BLaER1 (cell line): ENCODE data around the gene TPRG1L.
A peak's percentile ranks its signal among the peaks of the same experiment; 100 is the strongest.

Experiments
- H3K27ac ChIP-seq: shearing (Covaris generic); formaldehyde crosslinking; 2 replicates; pipeline ENCODE4 v1.8.1; 2022
- H3K27me3 ChIP-seq: shearing (Covaris generic); formaldehyde crosslinking; 2 replicates; pipeline ENCODE4 v1.8.1; 2022
- H3K36me3 ChIP-seq: shearing (Covaris generic); formaldehyde crosslinking; 2 replicates; pipeline ENCODE4 v1.8.1; 2022
- H3K4me1 ChIP-seq: shearing (Covaris generic); formaldehyde crosslinking; 2 replicates; pipeline ENCODE4 v1.8.1; 2022
- H3K4me2 ChIP-seq: shearing (Covaris generic); formaldehyde crosslinking; 2 replicates; pipeline ENCODE4 v1.8.1; 2022
- H3K4me3 ChIP-seq: shearing (Covaris generic); formaldehyde crosslinking; 2 replicates; pipeline ENCODE4 v1.8.1; 2022
- H3K9ac ChIP-seq: shearing (Covaris generic); formaldehyde crosslinking; 2 replicates; pipeline ENCODE4 v1.8.1; 2022
- H3K9me3 ChIP-seq: shearing (Covaris generic); formaldehyde crosslinking; 2 replicates; pipeline ENCODE4 v1.8.1; 2022
- H4K20me1 ChIP-seq: shearing (Covaris generic); formaldehyde crosslinking; 2 replicates; pipeline ENCODE4 v1.8.1; 2022
- Cebpa-rat ChIP-seq: shearing (Covaris generic); IDR thresholded peaks from 2 replicates; pipeline ENCODE4 v1.8.1; 2022

TPRG1L gene

GRCh38 chr1:3590951-3591865, 33.6 kb upstream of the TPRG1L start:
- Histone ChIP-seq H3K9me3 (no peaks in the 10 kb centered on the region; the same call in 1 of the 2 replicates), H3K9ac (no peak overlapping the region), H4K20me1 (peaks cover 80% of the 10 kb centered on the region), H3K4me2 (peak overlapping the region; percentile 94), H3K27me3 (no peaks in the 10 kb centered on the region), H3K4me1 (peaks cover 62% of the 10 kb centered on the region), H3K36me3 (peaks cover 39% of the 10 kb centered on the region), H3K4me3 (no peak overlapping the region), H3K27ac (no peak overlapping the region)
- TF ChIP-seq Cebpa-rat: no peak

DNA sequence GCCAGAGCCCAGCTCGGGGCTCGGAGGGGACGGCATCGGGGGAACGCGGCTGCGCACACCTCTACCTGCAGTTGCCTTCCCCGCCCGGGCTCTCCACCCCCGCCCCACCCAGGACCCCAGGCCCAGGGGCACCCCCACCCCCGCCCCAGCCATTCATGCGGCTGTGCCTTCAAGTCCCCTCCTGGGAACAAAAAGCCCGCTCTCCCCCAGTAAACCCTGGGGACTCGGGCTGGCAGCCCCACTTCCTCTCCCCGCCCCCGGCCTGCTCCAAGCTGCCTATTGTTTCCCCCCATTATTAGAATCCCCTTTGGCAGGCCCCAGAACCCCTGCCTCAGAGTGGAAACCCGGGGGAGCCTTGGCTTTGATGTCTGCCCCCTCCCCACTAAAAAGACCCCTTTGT, 31.5 kb upstream of the TPRG1L start:
- H3K4me2 ChIP-seq: peak overlapping the region; percentile 94
- peak overlapping the region; percentile 71 for H3K27ac ChIP-seq
- H3K9me3 ChIP-seq: no peaks in the 10 kb centered on the region
- no peak for TF ChIP-seq Cebpa-rat
- no peaks in the 10 kb centered on the region for H3K27me3 ChIP-seq
- H3K4me1 ChIP-seq: peaks cover 82% of the 10 kb centered on the region
- H3K36me3 ChIP-seq: peaks cover 32% of the 10 kb centered on the region
- peaks cover 82% of the 10 kb centered on the region for H4K20me1 ChIP-seq
- H3K9ac ChIP-seq: no peak overlapping the region; the same call in 1 of the 2 replicates
- peak overlapping the region; percentile 41 for H3K4me3 ChIP-seq

DNA sequence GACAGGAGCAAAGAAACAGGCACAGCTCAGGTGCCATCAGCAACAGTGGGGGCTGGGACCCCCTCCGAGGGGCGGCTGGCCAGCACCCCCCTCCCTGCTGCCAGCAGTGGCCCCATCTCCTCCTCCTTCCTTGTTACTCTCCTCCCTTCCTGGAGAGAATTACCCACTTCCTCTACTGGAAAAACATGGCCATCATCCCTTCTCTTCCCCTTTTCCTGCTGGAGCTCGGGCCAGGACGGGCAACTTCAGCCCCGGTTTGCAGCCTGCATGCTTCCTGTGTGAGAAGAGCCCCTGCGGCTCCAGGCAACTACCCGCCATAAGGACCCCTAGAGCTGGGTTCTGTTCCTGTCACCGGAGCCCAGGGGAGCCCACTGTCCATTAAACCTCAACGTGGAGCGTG, 31.1 kb upstream of the TPRG1L start:
- Histone ChIP-seq H3K36me3 (peaks cover 32% of the 10 kb centered on the region), H3K4me1 (peaks cover 86% of the 10 kb centered on the region), H3K4me2 (peak overlapping the region; percentile 94), H3K9ac (no peak overlapping the region; the same call in 1 of the 2 replicates), H3K9me3 (no peaks in the 10 kb centered on the region), H3K4me3 (peak overlapping the region; percentile 41), H4K20me1 (peaks cover 83% of the 10 kb centered on the region), H3K27ac (peak overlapping the region; percentile 71), H3K27me3 (no peaks in the 10 kb centered on the region)
- no peak for TF ChIP-seq Cebpa-rat

GRCh38 chr1:3594706-3595377, 30.0 kb upstream of the TPRG1L start:
- Histone ChIP-seq H3K9ac (no peak overlapping the region), H3K36me3 (peaks cover 23% of the 10 kb centered on the region), H3K4me2 (peak overlapping the region; percentile 94), H3K27me3 (no peaks in the 10 kb centered on the region), H3K4me3 (no peak overlapping the region), H3K27ac (no peak overlapping the region), H3K9me3 (no peaks in the 10 kb centered on the region), H4K20me1 (peaks cover 83% of the 10 kb centered on the region), H3K4me1 (peaks cover 97% of the 10 kb centered on the region)
- TF ChIP-seq Cebpa-rat: no peak

GRCh38 chr1:3595949-3596348, 28.9 kb upstream of the TPRG1L start:
- Histone ChIP-seq H3K27me3 (no peaks in the 10 kb centered on the region), H3K9ac (no peak overlapping the region), H3K36me3 (peaks cover 21% of the 10 kb centered on the region), H3K9me3 (no peaks in the 10 kb centered on the region), H3K4me1 (peaks cover 98% of the 10 kb centered on the region), H3K27ac (no peak overlapping the region), H3K4me3 (no peak overlapping the region), H3K4me2 (peak overlapping the region; percentile 94), H4K20me1 (peaks cover 83% of the 10 kb centered on the region)
- TF ChIP-seq Cebpa-rat: no peak

DNA sequence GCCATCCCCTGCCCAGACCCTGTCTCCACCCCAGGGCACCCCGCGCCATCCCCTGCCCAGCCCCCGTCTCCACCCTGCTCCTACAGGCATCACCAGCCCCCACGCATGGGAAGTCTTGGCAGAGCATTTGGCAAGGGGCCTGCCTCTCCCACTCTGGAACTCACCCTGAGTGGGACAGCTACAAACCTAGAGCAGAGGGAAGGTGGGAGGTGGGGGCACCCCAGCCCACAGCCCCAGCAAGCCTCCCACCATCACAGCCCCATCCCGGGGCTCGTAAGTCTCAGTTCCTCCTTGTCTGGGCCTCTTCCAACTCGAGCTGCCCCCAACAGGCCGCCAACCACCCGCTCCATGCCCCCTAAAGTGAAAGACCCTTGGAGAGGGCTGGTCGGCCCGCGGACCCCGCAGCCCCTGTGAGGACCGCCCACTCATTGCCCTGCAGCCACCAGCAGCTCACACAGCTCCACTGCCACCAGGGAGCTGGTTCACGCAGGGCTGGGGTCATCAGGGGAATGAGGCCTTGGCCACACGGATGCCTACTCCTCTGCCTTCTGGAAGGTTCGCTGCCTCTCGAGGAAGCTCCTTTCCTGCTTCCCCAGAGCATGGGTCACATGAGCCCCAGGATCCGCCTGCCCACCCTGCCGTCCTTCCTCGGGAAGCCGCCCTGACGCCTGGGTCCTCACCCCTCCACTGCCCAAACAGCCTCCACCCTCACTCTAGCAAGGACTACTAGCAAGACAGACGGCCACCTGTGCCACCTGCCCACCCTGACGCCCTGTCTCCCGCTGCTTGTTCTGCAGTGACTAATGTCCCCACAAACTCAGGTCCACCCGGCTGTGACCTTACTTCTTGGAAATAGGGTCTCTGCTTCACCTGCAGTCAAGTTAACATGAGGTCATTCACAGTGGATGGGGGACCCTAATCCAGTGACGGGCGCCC, 27.9 kb upstream of the TPRG1L start:
- H3K9ac ChIP-seq: peak overlapping the region; percentile 21
- no peak for TF ChIP-seq Cebpa-rat

GRCh38 chr1:3597599-3597964, 27.2 kb upstream of the TPRG1L start:
- H3K27me3 ChIP-seq: no peaks in the 10 kb centered on the region
- peak overlapping the region; percentile 21; the same call in 1 of the 2 replicates for H3K9ac ChIP-seq
- peak overlapping the region; percentile 91 for H3K4me2 ChIP-seq
- H4K20me1 ChIP-seq: peaks cover 85% of the 10 kb centered on the region
- H3K4me3 ChIP-seq: peak overlapping the region; percentile 35; the same call in 1 of the 2 replicates
- peaks cover 32% of the 10 kb centered on the region for H3K36me3 ChIP-seq
- peak overlapping the region; percentile 54; the same call in 1 of the 2 replicates for H3K27ac ChIP-seq
- no peak for TF ChIP-seq Cebpa-rat
- peaks cover 98% of the 10 kb centered on the region for H3K4me1 ChIP-seq
- H3K9me3 ChIP-seq: no peaks in the 10 kb centered on the region

More for the DNA sequence above, 27.9 kb upstream of the TPRG1L start:
- peaks cover 98% of the 10 kb centered on the region for H3K4me1 ChIP-seq
- peaks cover 85% of the 10 kb centered on the region for H4K20me1 ChIP-seq
- peak overlapping the region; percentile 35; the same call in 1 of the 2 replicates for H3K4me3 ChIP-seq
- H3K36me3 ChIP-seq: peaks cover 30% of the 10 kb centered on the region
- peak overlapping the region; percentile 54 for H3K27ac ChIP-seq
- no peaks in the 10 kb centered on the region for H3K9me3 ChIP-seq
- H3K4me2 ChIP-seq: peak overlapping the region; percentile 91
- H3K27me3 ChIP-seq: no peaks in the 10 kb centered on the region

- no peak for TF ChIP-seq Cebpa-rat
- no peaks in the 10 kb centered on the region for H3K27me3 ChIP-seq
- peak overlapping the region; percentile 35; the same call in 1 of the 2 replicates for H3K4me3 ChIP-seq
- no peaks in the 10 kb centered on the region for H3K9me3 ChIP-seq
- peaks cover 34% of the 10 kb centered on the region for H3K36me3 ChIP-seq
- peaks cover 98% of the 10 kb centered on the region for H3K4me1 ChIP-seq
- H3K4me2 ChIP-seq: peak overlapping the region; percentile 91
- peak overlapping the region; percentile 21; the same call in 1 of the 2 replicates for H3K9ac ChIP-seq
- peaks cover 89% of the 10 kb centered on the region for H4K20me1 ChIP-seq
- H3K27ac ChIP-seq: peak overlapping the region; percentile 54
These were observed 26.7 kb upstream of the TPRG1L start for GRCh38 chr1:3598051-3598491.
